GM18861 (cell line): ENCODE data around the gene NOL4L.

ENCODE experiments used
- ATAC-seq: cut with Tn5 transposase; IDR thresholded peaks from one replicate; pipeline ENCODE4 v1.9.1; 2021; ENCODE audit not compliant: unreplicated experiment

Gene NOL4L

DNA sequence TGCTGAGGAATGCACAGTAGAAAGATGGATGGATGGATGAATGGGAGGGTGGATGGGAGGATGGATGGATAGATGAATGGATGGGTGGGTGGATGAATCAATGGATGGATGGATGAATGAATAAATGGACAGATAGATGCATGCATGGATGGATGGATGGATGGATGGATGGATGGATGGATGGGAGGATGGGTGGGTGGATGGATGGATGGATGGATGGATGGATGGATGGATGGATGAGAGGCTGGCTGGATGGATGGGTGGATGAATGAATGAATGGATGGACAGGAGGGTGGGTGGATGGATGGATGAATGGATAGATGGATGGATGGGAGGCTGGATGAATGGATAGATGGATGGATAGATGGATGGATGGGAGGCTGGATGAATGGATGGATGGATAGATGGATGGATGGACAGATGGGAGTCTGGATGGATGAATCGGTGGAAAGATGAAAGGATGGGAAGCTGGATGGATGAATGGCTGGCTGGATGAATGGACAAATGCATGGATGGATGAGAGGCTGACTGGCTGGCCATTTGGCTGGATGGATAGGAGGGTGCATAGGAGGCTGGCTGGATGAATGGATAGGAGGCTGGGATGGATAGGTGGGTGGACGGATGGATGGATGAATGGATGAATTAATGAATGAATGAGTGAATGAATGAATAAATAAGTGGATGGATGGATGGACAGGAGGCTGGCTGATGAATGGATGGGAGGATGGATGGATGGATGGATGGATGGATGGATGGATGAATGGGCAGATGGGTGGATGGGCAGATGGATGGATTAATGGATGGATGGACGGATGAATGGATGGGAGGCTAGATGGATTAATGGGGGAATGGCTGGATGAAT lies 28.3 kb upstream of the NOL4L start:
- ATAC-seq = no peak

DNA sequence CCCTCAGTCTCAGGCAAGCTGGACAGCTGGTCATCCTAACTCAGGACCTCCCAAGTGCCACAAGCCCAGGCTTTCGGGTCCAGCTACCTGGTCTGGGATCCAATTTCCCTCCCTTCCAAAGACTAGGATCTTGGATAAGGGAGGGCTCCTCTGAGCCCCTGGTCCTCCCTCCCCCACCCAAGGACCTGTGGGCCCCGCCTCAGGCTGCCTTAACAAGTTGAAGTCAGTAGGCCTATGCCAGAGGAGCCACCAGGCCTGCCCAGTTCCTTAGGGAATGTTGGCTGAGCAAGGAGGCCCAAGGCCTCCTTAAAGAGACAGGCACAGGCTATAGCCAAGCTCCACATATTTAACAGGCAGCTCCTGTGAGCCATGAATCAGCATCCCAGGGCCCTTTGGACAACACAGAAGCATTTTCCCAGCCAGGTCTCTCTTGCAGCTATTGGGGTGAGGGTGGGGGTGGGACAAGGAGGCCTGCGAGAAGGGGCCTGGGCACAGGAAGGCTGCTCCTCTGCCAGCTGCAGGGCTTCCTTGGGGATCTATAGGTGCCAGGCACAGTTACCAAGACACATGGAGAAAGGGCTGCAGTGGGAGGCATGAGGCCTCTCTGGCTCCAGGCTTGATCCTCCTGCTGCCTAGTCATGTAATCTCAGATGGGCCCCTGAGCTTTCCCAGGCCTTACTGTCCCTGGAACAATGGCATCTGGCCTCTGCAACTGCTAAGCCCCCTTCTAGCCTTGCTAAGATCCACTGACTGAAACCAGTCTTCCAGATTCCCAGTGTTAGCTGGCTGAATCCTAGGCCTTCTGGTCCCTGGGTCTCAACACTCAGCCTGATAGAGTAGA lies 27.4 kb upstream of the NOL4L start:
- no peak for ATAC-seq

DNA sequence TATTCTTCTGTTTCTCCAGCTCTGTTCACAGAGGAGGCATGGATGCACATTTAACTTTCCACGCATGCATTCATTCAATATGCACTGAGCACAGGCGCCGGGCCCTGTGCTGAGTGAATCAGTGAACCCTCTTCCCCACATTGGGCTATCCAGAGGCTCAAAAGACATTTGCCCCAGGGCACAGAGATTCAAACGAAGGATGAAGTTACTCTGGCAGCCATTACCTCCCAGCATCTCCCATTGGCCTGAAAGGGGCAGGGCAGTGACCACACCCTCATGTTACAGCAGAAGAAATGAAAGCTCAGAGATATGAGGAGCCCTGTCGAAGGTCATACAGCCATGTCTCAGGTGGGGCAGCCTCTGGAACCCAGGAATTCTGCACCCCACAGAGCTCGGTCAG lies 26.7 kb upstream of the NOL4L start:
- ATAC-seq = no peak

DNA sequence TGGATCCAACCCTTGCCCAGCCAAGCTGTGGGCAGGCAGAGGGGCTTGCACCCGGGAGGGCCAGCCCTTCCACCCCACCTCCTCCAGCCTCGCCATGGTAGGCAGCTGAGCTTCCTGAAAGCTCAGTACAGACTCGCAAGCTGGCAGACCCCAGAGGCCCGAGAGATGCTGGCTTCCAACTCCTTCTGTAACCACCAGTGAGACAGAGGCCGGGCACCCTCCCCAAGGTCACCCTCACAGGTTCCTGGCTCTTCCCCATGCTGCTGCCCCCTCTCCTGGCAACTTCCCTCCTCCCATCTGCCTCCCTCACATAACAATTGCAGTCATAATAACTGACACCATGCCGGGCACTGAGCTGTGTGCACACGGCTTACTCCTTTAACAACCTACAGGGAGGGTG lies 26.2 kb upstream of the NOL4L start:
- no peak for ATAC-seq

DNA sequence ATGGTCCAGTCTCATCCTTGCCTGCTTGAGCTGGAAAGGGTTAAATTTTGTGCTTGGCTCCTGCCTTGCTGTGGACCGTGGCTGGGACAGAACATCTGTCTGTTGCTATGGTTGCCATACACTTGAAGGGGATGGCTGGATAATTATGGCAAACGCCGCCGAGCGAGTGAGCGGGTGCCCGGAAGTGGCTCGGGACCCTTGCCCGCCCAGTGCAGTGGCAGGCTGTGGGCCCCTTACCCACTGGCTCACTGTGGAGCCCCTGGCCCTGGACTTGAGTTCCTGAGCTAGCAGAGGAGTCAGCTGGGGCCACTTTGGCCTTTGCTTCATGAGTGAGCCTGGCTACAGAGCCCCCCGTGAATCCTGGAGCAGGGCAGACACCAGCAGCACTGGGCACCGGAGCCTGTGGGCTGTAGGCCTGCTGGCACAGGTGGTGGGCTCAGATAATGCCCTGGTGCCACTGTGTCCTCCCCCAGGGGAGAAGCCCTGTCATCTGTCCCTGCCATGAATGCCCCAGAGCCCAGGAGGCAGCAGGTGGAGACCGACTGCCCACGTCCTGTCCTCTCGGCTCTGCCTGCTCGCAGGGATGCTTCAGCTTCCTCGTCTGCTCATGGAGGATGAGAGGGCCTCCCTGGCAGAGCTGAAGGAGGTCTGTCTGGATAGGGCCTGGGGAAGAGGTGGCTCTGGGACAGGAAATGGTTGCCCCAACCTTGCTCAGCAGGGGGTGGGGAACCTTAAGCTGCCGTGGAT lies 25.5 kb upstream of the NOL4L start:
- no peak for ATAC-seq

DNA sequence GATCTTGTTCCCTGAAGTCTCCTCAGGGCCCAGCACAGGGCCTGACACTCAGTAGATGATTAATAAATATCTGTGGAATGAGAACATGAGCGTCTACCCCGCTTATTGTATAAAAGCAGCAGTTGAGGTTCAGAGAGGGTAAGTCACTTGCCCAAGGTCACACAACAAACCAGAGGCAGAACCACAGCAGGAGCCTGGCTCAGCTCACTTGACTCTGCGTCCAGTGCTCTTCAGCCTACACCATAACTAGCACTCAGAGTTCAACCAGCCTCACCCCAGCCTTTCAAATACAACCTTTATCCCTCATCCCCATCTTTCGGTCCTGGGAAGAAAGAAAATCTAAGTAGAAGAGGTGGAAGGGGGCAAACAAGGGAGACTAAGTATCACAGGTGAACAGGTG lies 24.9 kb upstream of the NOL4L start:
- ATAC-seq = no peak

DNA sequence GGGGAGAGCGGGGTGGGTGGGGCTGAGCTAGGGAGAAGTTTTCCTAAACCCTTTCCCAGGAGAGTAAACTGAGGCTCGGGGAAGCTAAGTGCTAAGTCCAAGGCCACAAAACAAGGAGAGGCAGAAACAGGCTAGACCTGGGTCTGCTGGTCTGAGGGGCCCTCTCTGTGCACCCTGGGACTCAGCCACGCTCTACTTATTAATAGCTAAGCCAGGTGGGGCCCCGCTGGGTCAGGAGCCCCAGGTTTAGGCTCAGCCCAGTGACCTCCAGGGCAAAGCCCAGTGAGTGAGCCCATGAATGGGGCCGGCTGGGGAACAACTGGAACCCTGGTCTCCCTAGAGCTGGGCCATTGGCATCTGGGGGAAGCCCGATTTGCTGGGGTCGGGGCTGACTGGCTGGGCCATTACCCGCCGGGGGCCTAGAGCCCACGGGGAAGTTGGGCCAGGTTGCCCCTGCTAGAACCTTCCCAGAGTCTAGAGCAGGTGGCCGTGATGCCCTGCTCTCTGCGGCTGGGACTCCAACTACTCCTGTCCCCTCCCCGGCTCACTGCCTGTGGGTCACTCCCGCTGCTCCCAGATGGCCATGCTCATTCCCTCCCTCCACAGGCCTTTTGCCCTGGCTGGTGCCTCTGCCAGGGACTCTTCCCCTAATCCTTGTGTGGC lies 24.1 kb upstream of the NOL4L start:
- ATAC-seq = no peak

DNA sequence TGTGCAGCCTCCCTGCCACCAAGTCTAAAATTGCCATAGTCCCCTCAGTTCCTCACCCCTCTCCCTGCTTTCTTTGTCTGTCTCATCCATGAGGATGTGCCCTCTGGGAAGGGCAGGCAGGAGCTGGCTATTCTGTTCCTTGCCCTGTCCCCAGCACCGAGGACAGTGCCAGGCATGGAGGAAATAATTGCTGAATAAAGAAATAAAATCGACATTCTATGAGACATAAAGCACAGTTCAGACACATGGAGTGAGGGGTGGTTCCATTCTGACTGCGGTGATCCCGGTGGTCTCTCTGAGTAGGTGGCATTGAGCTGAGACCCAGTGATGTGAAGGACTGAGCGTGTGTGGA lies 23.5 kb upstream of the NOL4L start:
- no peak for ATAC-seq

DNA sequence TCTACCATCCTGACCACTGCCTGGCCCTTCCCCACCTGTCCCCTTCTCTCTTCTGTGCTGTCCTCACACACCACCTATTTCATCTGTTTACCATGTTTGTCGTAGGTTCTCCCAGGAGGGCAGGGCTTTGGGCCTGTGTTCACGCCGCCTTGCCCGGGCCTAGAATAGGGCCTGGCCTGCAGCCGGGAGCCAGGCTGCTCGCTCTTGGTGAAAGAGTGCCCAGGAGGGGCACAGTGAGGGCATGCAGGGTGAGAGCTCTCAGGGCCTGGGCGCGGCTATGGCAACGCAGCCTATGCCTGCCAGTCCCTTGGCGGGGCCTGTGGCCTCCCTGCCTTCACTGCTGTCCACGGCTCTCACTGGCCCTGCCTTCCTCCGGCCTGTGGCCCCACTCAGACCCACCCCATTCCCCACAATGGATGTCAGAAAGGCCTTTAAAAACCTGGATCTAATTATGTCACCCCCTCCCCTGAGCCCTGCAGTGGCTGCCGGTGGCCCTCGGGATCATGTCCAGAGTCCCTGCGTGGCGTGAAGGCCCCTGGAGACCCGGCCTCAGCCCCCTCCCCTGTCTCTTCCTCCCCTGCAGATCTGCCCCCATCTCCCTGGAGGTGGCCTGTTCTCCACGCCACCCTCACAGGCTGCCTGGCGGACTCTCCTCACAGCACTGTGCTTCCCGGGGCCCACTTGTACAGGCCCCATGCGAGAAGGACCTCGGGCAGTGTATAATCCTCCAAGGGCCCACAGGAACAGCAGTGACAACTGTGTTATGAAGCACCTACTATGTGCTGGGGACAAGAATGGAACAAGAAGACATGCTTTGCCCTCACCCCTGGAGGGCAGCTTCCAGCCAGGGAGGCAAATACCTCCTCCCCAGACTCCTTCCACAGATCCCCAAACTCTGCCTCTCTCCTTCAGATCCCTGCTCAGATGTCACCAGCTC lies 22.9 kb upstream of the NOL4L start:
- no peak for ATAC-seq

DNA sequence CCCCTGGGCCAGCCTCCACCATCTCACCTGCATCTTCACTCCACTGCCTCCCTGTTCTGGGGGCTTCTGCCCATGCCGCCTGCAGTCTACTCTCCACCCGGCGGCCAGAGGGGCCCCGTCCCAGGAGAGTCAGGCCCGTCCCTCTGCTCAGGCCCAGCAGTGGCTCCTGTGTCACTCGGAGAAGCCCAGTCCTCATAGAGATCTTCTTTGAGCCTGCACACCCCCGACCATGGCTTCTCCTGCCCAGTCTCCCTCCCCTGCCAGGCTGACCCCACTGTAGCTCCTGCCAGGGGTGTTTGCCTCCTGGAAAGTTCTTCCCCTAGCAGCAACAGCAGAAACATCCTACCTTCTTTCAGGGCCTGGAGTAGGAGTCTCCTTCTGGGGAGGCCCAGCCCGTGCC lies 22.2 kb upstream of the NOL4L start:
- ATAC-seq = no peak

DNA sequence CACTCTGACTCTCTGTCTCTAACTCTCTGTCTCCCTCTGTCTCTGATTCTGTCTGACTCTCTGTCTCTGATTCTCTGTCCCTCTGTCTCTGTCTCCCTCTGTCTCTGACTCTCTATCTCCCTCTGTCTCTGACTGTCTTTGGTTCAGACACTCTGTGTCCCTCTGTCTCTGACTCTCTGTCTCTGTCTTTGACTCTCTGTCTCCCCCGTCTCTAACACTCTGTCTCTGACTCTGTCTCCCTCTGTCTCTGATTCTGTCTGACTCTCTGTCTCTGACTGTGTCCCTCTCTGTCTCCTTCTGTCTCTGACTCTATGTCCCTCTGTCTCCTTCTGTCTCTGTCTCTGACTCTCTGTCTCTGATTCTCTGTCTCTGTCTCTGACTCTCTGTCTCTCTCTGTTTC lies 21.7 kb upstream of the NOL4L start:
- ATAC-seq = no peak

DNA sequence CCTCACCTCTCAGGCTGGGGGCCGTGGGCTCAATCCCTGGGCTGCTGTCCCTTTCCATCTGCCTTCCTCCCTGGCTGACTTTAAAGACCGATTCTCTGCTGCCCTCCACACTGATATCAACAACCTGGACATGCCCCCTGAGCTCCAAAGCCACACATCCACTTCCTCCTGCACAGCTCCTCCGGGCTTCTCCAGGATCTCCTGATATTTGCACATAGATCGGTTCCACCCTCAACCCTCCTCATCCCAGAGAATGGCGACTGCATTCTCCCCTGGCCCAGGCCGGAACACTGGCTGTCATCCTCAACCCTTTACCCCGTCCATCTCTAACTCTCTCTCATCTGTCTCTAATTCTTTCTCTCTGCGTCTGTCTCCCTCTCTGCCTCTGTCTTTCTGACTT lies 21.0 kb upstream of the NOL4L start:
- no peak for ATAC-seq

DNA sequence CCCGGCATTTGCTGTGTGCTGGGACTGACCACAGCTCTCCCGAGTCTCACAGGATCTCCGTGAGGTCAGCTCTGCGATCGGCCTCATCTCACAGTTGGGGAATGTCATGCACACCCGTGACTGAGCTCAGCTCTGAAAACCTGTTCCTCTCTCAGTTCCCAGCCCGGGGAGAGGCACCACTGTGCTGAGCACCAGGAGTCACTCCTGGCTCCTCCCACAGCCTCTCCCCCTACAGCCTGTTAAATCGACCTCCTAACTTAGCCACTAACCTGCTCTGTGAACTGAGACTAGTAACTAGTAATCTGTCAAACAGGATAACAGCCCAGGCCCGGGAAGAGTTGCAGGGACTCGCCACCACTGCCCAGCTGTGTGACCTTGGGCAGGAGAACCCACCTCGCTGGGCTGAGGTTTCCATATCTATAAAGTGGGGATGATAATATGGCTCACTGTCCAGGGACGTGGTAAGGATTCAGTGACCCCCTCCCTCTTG lies 20.1 kb upstream of the NOL4L start:
- no peak for ATAC-seq

DNA sequence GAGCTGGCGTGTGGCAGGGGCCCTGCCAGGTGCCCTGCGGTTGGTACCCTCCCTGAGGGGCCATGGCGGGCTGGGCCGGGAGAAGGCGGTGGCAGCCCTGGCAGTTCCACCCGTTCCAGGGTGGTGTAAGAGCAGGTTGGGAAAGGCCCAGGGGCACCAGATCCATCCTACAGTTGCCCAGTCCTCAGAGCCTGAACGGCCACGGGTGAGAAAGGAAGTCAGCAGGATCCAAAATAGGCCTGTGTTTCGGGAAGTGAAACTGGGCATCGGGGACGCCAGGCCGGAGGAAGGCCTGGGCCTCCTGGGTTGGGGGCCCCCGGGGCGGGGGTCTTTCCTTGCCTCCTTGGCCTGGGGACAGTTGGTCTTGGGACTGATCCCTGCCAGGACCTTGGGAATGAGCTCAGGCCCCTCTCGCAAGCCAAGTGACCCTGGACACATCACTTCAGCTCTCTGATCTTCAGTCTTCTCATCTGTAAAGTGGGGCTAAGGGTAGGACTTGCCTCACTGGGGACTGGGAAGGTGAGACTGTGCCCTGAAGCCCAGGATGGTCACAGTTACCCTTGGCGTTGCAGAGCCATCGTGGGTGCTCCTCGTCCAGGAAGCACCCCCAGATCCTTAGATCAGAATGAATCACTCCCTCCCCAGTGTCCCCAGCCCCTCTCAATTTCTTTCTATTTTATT lies 18.1 kb upstream of the NOL4L start:
- ATAC-seq = no peak

DNA sequence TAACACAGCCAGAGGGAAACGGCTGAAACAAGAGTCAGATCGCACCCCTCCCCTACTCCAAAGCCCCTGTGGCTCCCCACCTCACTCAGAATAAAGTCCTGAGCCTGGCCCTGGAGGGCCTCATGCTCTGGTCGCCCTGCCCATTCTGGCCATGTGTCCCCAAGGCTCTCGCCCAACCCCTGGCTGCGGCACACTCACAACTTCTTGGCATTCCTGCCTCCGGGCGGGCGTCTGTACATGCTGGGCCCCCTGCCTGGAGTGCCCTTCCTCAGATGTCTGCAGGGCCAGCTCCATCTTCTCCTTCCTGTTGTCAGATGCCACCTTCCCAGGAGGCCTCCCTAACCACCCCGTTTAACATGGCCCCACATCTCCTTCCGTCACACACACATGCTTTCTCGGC lies 17.1 kb upstream of the NOL4L start:
- ATAC-seq = no peak

DNA sequence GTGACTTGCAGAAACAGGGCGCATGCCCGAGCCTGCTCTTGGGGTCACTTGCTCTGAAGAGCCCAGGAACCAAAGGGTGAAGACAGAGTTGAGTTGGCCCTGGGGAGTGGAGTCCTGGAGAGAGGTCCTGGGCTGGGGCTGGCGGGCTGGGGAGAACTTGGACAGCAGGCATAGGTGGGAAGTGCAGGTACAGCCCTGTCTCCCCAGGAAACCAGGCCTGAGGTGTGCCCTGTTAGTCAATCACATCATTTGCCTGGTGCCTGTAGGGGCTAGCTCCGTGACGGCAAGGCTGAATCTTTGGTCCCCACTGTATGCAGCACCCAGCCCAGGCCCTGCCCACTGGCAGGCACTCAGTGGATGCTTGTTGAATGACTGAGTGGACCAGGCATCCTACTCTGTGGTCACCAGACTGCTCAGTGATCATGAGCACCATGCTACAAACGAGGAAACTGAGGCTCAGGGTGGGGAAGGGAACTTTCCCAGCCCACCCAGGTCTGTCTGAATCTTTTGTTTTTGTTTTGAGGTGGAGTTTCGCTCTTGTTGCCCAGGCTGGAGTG lies 15.6 kb upstream of the NOL4L start:
- no peak for ATAC-seq

DNA sequence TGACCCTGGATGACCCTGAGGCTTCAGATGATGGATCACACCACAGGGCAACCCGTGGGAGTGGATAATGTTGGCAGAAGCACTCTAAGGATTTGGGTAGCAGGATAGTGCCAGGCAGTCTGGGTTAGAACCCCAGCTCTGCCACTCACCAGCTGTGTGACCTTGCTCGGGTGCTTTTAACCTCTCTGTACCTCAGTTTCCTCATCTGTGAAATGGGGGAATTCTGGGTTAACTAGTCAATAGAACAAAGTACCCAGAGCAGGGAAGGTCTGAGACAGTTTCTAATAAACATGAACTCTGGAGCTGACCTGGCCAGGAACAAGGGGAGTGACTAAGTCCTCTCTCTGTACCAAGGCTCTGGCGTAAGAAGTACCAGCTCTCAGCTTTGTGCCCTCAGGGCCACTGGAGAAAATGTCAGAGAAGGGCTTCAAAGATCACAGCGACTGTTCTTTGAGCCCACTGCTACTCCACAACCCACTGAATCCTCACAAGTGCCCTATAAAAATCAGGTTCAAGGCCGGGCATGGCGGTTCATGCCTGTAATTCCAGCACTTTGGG lies 14.7 kb upstream of the NOL4L start:
- ATAC-seq = no peak

DNA sequence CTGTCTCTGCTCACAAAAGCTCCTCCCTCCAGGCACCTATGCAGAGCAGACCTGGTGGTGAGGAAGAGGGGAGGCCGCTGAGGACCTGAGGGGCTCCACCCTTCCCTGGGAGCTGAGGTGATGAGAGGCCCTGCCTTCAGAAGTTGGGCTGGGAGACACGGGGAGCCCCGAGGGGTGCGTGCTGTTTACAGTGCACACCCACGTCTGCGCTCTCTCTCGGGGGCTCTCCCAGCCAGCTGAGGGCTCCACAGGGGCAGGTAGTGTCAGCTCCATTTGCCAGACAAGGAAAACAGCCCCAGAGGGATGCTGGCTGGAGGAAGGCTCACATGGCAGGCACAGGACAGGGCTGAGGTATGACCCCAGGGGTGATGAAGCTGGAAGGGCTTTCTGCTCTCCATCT lies 13.5 kb upstream of the NOL4L start:
- no peak for ATAC-seq

DNA sequence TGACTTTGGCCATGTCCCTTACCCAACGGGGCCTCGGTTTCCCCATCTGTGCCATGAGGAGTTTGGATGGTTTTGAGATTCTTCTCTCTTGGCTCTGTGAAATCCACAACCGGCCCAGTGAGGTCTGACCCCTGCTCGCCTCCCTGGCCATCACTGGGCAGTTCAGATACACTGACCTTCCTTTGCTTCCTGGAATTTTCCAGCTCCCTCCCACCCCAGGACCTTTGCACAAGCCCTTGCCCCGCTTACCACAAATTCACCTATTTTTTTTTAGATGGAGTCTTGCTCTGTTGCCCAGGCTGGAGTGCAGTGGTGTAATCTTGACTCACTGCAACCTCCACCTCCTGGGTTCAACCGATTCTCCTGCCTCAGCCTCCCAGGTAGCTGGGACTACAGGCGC lies 12.6 kb upstream of the NOL4L start:
- ATAC-seq = no peak
